A549 (cell line): ENCODE results near the gene KIT. TPM values are rescaled to one million over a fixed set of nuclear protein-coding genes. Genes with fewer than 3 reads are reported as not detected.

Experiments
- ATAC-seq, 2 experiments: fragments of 200-7000 bp in 1 of 2; fragments of >200 bp in 1 of 2; cut with Nextera tagmentation in 1 of 2; cut with Tn5 transposase in 1 of 2; 3 replicates each; pipeline versions ENCODE4 v1.8.0 to v1.9.1; 2018 to 2020; ENCODE audit warnings: mild to moderate bottlenecking in 1 of 2, moderate library complexity in 1 of 2
- CTCF ChIA-PET: fragments of 300-600 bp; sonication (Branson Sonifier 250); formaldehyde crosslinking; extraction: SDS; loops from one replicate; lab custom pipeline; 2021; ENCODE audit warnings: antibody characterized with exemption, inconsistent platforms; lab: Yijun Ruan, JAX
- POLR2A ChIA-PET: fragments of 350-600 bp; formaldehyde crosslinking; extraction: SDS; loops from one replicate; lab custom pipeline; 2021; ENCODE audit warnings: antibody characterized with exemption, inconsistent platforms; lab: Yijun Ruan, JAX
- DNase-seq, 2 experiments: peaks; one replicate each; pipeline versions ENCODE4 v3.0.0 to v3.0.0-alpha.2; 2011 to 2016; ENCODE audit warnings: low read depth in 1 of 2, low spot score in 1 of 2
- FAIRE-seq: peaks from 2 replicates; lab custom pipeline; 2011; peaks lifted over from hg19 to GRCh38; lab: Jason Lieb, UNC
- H3K27ac ChIP-seq, 2 experiments: fragments of >200 bp; sonication (Bioruptor Twin); formaldehyde crosslinking; 3 replicates each; pipeline ENCODE4 v1.5.1; 2016 to 2017
- H3K4me1 ChIP-seq: fragments of >200 bp; sonication (Bioruptor Twin); formaldehyde crosslinking; 3 replicates; pipeline ENCODE4 v1.6.1; 2016
- H3K4me2 ChIP-seq: fragments of >200 bp; sonication (Bioruptor Twin); formaldehyde crosslinking; 3 replicates; pipeline ENCODE4 v1.6.1; 2016
- H3K4me3 ChIP-seq: fragments of >200 bp; sonication (Bioruptor Twin); formaldehyde crosslinking; 3 replicates; pipeline ENCODE4 v1.5.1; 2016
- H3K9me3 ChIP-seq: fragments of >200 bp; sonication (Bioruptor Twin); formaldehyde crosslinking; 3 replicates; pipeline ENCODE4 v1.6.1; 2016
- ATOH8 ChIP-seq: fragments of 250-450 bp; sonication (Bioruptor Pico); IDR thresholded peaks from 2 replicates; pipeline ENCODE4 v1.5.0; 2020; ENCODE audit warnings: low read depth, mild to moderate bottlenecking, moderate library complexity
- BHLHE40 ChIP-seq: IDR thresholded peaks from 2 replicates; pipeline ENCODE4 v1.6.1; 2012; ENCODE audit warnings: low read depth, low read length, inconsistent platforms
- CBX8 ChIP-seq: fragments of 200-600 bp; sonication (generic); IDR thresholded peaks from 2 replicates; pipeline ENCODE4 v1.6.1; 2016
- CEBPB ChIP-seq, 2 experiments: fragments of >200 bp in 1 of 2; sonication (Bioruptor Twin) in 1 of 2; formaldehyde crosslinking in 1 of 2; IDR thresholded peaks; 2 replicates each; pipeline ENCODE4 v1.6.1; 2012 to 2016
- CHD4 ChIP-seq: fragments of 200-600 bp; sonication (generic); IDR thresholded peaks from 2 replicates; pipeline ENCODE4 v1.6.1; 2016; ENCODE audit warnings: antibody characterized with exemption, mild to moderate bottlenecking, borderline replicate concordance
- EHF ChIP-seq: fragments of 250-450 bp; sonication (Bioruptor Pico); IDR thresholded peaks from 2 replicates; pipeline ENCODE4 v1.5.0; 2020; ENCODE audit warnings: mild to moderate bottlenecking
- ELK1 ChIP-seq: fragments of 150-350 bp; IDR thresholded peaks from 2 replicates; pipeline ENCODE4 v1.6.1; 2014; ENCODE audit warnings: low read depth, mild to moderate bottlenecking, low read length
- EP300 ChIP-seq, 2 experiments: fragments of >200 bp; sonication (Bioruptor Twin); formaldehyde crosslinking; IDR thresholded peaks; 2 replicates in 1 of 2; 3 replicates in 1 of 2; pipeline ENCODE4 v1.6.1; 2016 to 2017
- FOSB ChIP-seq: fragments of 250-450 bp; sonication (Bioruptor Pico); IDR thresholded peaks from 2 replicates; pipeline ENCODE4 v1.5.0; 2020; ENCODE audit warnings: mild to moderate bottlenecking, moderate library complexity
- GATA3 ChIP-seq: IDR thresholded peaks from 2 replicates; pipeline ENCODE4 v1.6.1; 2012; ENCODE audit warnings: borderline replicate concordance
- HEYL ChIP-seq: fragments of 250-450 bp; sonication (Bioruptor Pico); IDR thresholded peaks from 2 replicates; pipeline ENCODE4 v1.8.0; 2021; ENCODE audit warnings: mild to moderate bottlenecking, moderate library complexity
- JUN ChIP-seq, 2 experiments: fragments of >200 bp; sonication (Bioruptor Twin); formaldehyde crosslinking; IDR thresholded peaks; 2 replicates in 1 of 2; 3 replicates in 1 of 2; pipeline ENCODE4 v1.6.1; 2016 to 2017
- JUNB ChIP-seq: fragments of >200 bp; sonication (Bioruptor Twin); formaldehyde crosslinking; IDR thresholded peaks from 2 replicates; pipeline ENCODE4 v1.6.1; 2016
- KDM5A ChIP-seq: fragments of 200-600 bp; sonication (generic); IDR thresholded peaks from 2 replicates; pipeline ENCODE4 v1.6.1; 2016; ENCODE audit warnings: antibody characterized with exemption, mild to moderate bottlenecking
- MAFK ChIP-seq: fragments of 450-650 bp; IDR thresholded peaks from 2 replicates; pipeline ENCODE4 v1.6.1; 2014; ENCODE audit not compliant: partially characterized antibody
- MYC ChIP-seq: IDR thresholded peaks from 2 replicates; pipeline ENCODE4 v1.6.1; 2012; ENCODE audit warnings: mild to moderate bottlenecking, inconsistent platforms, low read length, improper control_type of control experiment, borderline replicate concordance
- NFE2L2 ChIP-seq: fragments of 150-350 bp; conservative IDR thresholded peaks from 2 replicates; pipeline ENCODE4 v1.6.1; 2014; ENCODE audit warnings: low read length
- NR3C1 ChIP-seq: fragments of >200 bp; sonication (Bioruptor Twin); formaldehyde crosslinking; IDR thresholded peaks from 3 replicates; pipeline ENCODE4 v1.6.1; 2017
- PHF8 ChIP-seq: fragments of 200-600 bp; sonication (generic); IDR thresholded peaks from 2 replicates; pipeline ENCODE4 v1.6.1; 2016; ENCODE audit warnings: low read depth, mild to moderate bottlenecking, antibody characterized with exemption, moderate library complexity, borderline replicate concordance
- POLR2AphosphoS2 ChIP-seq: conservative IDR thresholded peaks from 2 replicates; pipeline ENCODE4 v1.6.1; 2012; ENCODE audit warnings: low read length, improper control_type of control experiment, inconsistent platforms
- RAD21 ChIP-seq, 2 experiments: fragments of >200 bp in 1 of 2; sonication (Bioruptor Twin) in 1 of 2; formaldehyde crosslinking in 1 of 2; IDR thresholded peaks in 1 of 2; conservative IDR thresholded peaks in 1 of 2; 2 replicates in 1 of 2; 3 replicates in 1 of 2; pipeline ENCODE4 v1.6.1; 2012 to 2018; ENCODE audit warnings: inconsistent platforms in 1 of 2
- RCOR1 ChIP-seq: fragments of 150-350 bp; IDR thresholded peaks from 2 replicates; pipeline ENCODE4 v1.6.1; 2014; ENCODE audit warnings: antibody characterized with exemption, low read length, low read depth
- REST ChIP-seq: fragments of 200-600 bp; sonication (generic); IDR thresholded peaks from 2 replicates; pipeline ENCODE4 v1.6.1; 2016; ENCODE audit warnings: antibody characterized with exemption, mild to moderate bottlenecking, moderate library complexity
- TFCP2L1 ChIP-seq: fragments of 250-450 bp; sonication (Bioruptor Pico); IDR thresholded peaks from 2 replicates; pipeline ENCODE4 v1.5.0; 2021; ENCODE audit warnings: mild to moderate bottlenecking
- ZC3H11A ChIP-seq: fragments of 450-650 bp; IDR thresholded peaks from 2 replicates; pipeline ENCODE4 v1.6.1; 2014; ENCODE audit warnings: antibody characterized with exemption, mild to moderate bottlenecking
- WGBS: methylation state at CpG from one replicate; pipeline ENCODE4 v1.1.6; 2017; ENCODE audit errors: missing lambda C conversion rate; 5-methylcytosine and 5-hydroxymethylcytosine counted together
- polyA plus RNA-seq, 4 experiments: library from polyadenylated mRNA; depleted of rRNA in 3 of 4; stranded (reverse); fragments of >200 nt; fragmentation: RNase III in 1 of 4; extraction: RNeasy Plus Mini Kit Qiagen cat#74134 plus additional on column Dnase treatment in 1 of 4; gene quantifications; 2 replicates in 3 of 4; 3 replicates in 1 of 4; pipeline ENCODE4 v1.2.3, GENCODE V29; 2011 to 2017
- TF ChIP-seq, protein P1 (sequence below): IDR thresholded peaks from 2 replicates; pipeline ENCODE4 v1.6.1; 2012
- TF ChIP-seq, protein P2 (sequence below): IDR thresholded peaks from 2 replicates; pipeline ENCODE4 v1.6.1; 2012

Gene KIT
- polyA plus RNA-seq, 2 of the 4 experiments (the other 2 are of a cell fraction) = not detected

- whole genome bisulfite sequencing = 2% methylated on average over 2 of the region's 2 CpGs
- CTCF ChIA-PET = no interaction called here
- POLR2A ChIA-PET = no interaction called here
- Histone ChIP-seq H3K9me3 (no peaks in the 10 kb centered on the region), H3K27ac (no peak overlapping the region), H3K4me1 (no peaks in the 10 kb centered on the region), H3K4me2 (no peak overlapping the region)
- ATAC-seq = no peak
- TF ChIP-seq KDM5A = no peak
- TF ChIP-seq GATA3 = no peak
- TF ChIP-seq NFE2L2 = no peak
- no peak for TF ChIP-seq NR3C1
- no peak for TF ChIP-seq POLR2AphosphoS2
- TF ChIP-seq REST = no peak
- no peak for TF ChIP-seq RAD21 (conservative IDR thresholded peaks at IDR 0.05 in 1 of 2, IDR thresholded peaks at IDR 0.05 in 1 of 2)
- TF ChIP-seq CHD4 = no peak
- no peak for TF ChIP-seq EP300 (IDR thresholded peaks at IDR 0.05)
- no peak for TF ChIP-seq EHF (CRISPR knock-in tag)
- no peak for TF ChIP-seq JUNB
- TF ChIP-seq, all 56 proteins: peak for 0
- no peak for FAIRE-seq
- DNase-seq = no peak
- no peak overlapping the region for H3K4me3 ChIP-seq
These were observed 54.4 kb downstream of the KIT start for GRCh38 chr4:54712206-54712605.

GRCh38 chr4:54714631-54715030, 56.9 kb downstream of the KIT start:
- POLR2A ChIA-PET = no interaction called here
- FAIRE-seq (no peak), DNase-seq (no peak), ATAC-seq (no peak)
- no peaks in the 10 kb centered on the region for H3K9me3 ChIP-seq
- 16% methylated on average over 8 of the region's 8 CpGs for WGBS
- no peak overlapping the region for H3K4me2 ChIP-seq
- no peaks in the 10 kb centered on the region for H3K4me1 ChIP-seq
- no peak overlapping the region for H3K27ac ChIP-seq
- H3K4me3 ChIP-seq = no peak overlapping the region
- TF ChIP-seq JUN (IDR thresholded peaks at IDR 0.05) (no peak), TFCP2L1 (CRISPR knock-in tag) (no peak), MYC (no peak), ELK1 (no peak), BHLHE40 (no peak), FOSB (CRISPR knock-in tag) (no peak), MAFK (no peak), ATOH8 (CRISPR knock-in tag) (no peak), KDM5A (no peak), PHF8 (no peak), ZC3H11A (no peak), CBX8 (no peak), RCOR1 (no peak), EP300 (IDR thresholded peaks at IDR 0.05) (no peak), HEYL (CRISPR knock-in tag) (no peak), CEBPB (IDR thresholded peaks at IDR 0.05) (no peak), EHF (CRISPR knock-in tag) (no peak), GATA3 (no peak)
- TF ChIP-seq, protein P1, sequence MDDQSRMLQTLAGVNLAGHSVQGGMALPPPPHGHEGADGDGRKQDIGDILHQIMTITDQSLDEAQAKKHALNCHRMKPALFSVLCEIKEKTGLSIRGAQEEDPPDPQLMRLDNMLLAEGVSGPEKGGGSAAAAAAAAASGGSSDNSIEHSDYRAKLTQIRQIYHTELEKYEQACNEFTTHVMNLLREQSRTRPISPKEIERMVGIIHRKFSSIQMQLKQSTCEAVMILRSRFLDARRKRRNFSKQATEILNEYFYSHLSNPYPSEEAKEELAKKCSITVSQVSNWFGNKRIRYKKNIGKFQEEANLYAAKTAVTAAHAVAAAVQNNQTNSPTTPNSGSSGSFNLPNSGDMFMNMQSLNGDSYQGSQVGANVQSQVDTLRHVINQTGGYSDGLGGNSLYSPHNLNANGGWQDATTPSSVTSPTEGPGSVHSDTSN = no peak
- TF ChIP-seq, protein P2, sequence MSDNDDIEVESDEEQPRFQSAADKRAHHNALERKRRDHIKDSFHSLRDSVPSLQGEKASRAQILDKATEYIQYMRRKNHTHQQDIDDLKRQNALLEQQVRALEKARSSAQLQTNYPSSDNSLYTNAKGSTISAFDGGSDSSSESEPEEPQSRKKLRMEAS = no peak
- CTCF ChIA-PET = no interaction called here
